Prostate gland (tissue), 2 donors: Measurements from ENCODE around the gene FKBP6.
"Not testable (repeated sequence)": the region's sequence is repeated elsewhere in the genome, so short reads cannot be mapped to it uniquely, and the experiment has no call there.

ENCODE experiments used
- POLR2A ChIP-seq: fragments of 450-650 bp; IDR thresholded peaks from one replicate; pipeline ENCODE4 v1.6.1; 2016; ENCODE audit warnings: antibody characterized with exemption, mild to moderate bottlenecking
- POLR2AphosphoS5 ChIP-seq: sonication (generic); formaldehyde crosslinking; IDR thresholded peaks from one replicate; pipeline ENCODE4 v1.6.1; 2017; ENCODE audit warnings: antibody characterized with exemption
- TF ChIP-seq, protein P1 (sequence below), 4 experiments: fragments of 200-600 bp in 2 of 4; fragments of 450-650 bp in 2 of 4; sonication (generic) in 2 of 4; IDR thresholded peaks; 1 replicate in 3 of 4; 2 replicates in 1 of 4; pipeline ENCODE4 v1.5.1; 2016 to 2019; ENCODE audit warnings: antibody characterized with exemption in 4 of 4, mild to moderate bottlenecking in 2 of 4, moderate library complexity in 2 of 4

DNA sequence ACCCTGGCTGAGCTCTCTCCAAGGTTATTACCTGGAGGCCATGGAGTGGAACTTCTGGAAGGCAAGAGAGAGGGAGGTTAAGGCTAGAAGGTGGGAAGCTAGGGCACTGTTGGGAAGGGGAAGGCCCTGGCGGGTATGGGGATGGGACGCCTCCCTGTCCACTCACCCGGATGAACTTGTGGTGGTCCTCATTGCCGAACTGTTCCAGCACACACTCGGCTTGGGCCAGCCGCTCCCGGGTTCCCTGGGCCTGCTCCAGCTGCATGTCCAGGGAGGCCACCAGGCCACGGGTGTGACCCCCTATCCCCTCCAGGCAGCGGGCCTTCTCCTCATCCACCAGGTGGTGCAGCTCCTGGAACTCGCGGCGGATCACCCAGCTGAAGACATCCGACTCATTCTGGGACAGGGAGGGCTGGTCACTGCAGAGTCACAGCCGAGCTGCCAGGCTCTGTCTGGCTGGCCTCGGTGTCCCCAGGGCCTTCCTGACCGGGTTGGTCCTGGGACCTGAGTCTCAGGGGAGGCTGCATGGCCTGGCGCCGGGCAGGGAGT lies 9.2 kb upstream of the FKBP6 start:
- not testable (repeated sequence) for TF ChIP-seq POLR2AphosphoS5, POLR2A
- TF ChIP-seq, protein P1, sequence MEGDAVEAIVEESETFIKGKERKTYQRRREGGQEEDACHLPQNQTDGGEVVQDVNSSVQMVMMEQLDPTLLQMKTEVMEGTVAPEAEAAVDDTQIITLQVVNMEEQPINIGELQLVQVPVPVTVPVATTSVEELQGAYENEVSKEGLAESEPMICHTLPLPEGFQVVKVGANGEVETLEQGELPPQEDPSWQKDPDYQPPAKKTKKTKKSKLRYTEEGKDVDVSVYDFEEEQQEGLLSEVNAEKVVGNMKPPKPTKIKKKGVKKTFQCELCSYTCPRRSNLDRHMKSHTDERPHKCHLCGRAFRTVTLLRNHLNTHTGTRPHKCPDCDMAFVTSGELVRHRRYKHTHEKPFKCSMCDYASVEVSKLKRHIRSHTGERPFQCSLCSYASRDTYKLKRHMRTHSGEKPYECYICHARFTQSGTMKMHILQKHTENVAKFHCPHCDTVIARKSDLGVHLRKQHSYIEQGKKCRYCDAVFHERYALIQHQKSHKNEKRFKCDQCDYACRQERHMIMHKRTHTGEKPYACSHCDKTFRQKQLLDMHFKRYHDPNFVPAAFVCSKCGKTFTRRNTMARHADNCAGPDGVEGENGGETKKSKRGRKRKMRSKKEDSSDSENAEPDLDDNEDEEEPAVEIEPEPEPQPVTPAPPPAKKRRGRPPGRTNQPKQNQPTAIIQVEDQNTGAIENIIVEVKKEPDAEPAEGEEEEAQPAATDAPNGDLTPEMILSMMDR (IDR thresholded peaks at IDR 0.05) = not testable (repeated sequence)
